Caco-2 (cell line): Measurements from ENCODE around the gene TSHZ1. TPM values are rescaled to one million over a fixed set of nuclear protein-coding genes. Genes with fewer than 3 reads are reported as not detected.
A peak's percentile ranks its signal among the peaks of the same experiment; 100 is the strongest.

Experiments used
- BruUV-seq: library from RNA; stranded (reverse); fragments of 400-500 nt; replicated peaks from 2 replicates; lab custom pipeline; 2021; lab: Mats Ljungman, UMichigan
- CTCF ChIA-PET: fragments of 300-600 bp; sonication (Branson Sonifier 250); formaldehyde crosslinking; loops from one replicate; lab custom pipeline; 2022; ENCODE audit warnings: antibody characterized with exemption; lab: Charles Lee
- POLR2A ChIA-PET: fragments of 300-600 bp; sonication (Branson Sonifier 250); formaldehyde crosslinking; loops from one replicate; lab custom pipeline; 2022; ENCODE audit warnings: antibody characterized with exemption; lab: Charles Lee
- DNase-seq, 2 experiments: peaks; one replicate each; pipeline versions ENCODE4 v3.0.0 to v3.0.0-alpha.2; 2020 to 2022
- H3K27me3 ChIP-seq: replicated peaks from 2 replicates; pipeline ENCODE4 v1.6.0; 2011; ENCODE audit warnings: low read length; ENCODE audit not compliant: control insufficient read depth, insufficient read depth
- H3K36me3 ChIP-seq: 2 replicates; pipeline ENCODE4 v1.5.1; 2011; ENCODE audit warnings: low read length; ENCODE audit not compliant: control insufficient read depth, insufficient read depth
- H3K4me1 ChIP-seq: fragments of 250-450 bp; sonication (Bioruptor Pico); 2 replicates; pipeline ENCODE4 v1.5.1; 2020; ENCODE audit warnings: mild to moderate bottlenecking
- H3K4me3 ChIP-seq: 2 replicates; pipeline ENCODE4 v1.5.1; 2011; ENCODE audit warnings: low read depth, mild to moderate bottlenecking, control low read depth, low read length
- H3K9me3 ChIP-seq: fragments of 250-450 bp; sonication (Bioruptor Pico); 2 replicates; pipeline ENCODE4 v1.5.1; 2020; ENCODE audit warnings: mild to moderate bottlenecking, moderate library complexity
- H3K27ac Mint-ChIP-seq: one replicate; pipeline ENCODE4 v1.8.0; 2022; ENCODE audit warnings: mixed read lengths; ENCODE audit not compliant: unreplicated experiment
- H3K27me3 Mint-ChIP-seq: one replicate; pipeline ENCODE4 v1.8.0; 2022; ENCODE audit warnings: mixed read lengths; ENCODE audit not compliant: insufficient read depth, unreplicated experiment
- H3K36me3 Mint-ChIP-seq: one replicate; pipeline ENCODE4 v1.8.0; 2022; ENCODE audit warnings: mild to moderate bottlenecking, mixed read lengths; ENCODE audit not compliant: insufficient read depth, unreplicated experiment
- H3K4me1 Mint-ChIP-seq: one replicate; pipeline ENCODE4 v1.8.0; 2022; ENCODE audit warnings: low read depth, mixed read lengths; ENCODE audit not compliant: unreplicated experiment
- H3K4me3 Mint-ChIP-seq: one replicate; pipeline ENCODE4 v1.8.0; 2022; ENCODE audit warnings: mild to moderate bottlenecking, moderate library complexity, mixed read lengths; ENCODE audit not compliant: unreplicated experiment
- H3K9me3 Mint-ChIP-seq: one replicate; pipeline ENCODE4 v1.8.0; 2022; ENCODE audit warnings: mixed read lengths; ENCODE audit not compliant: unreplicated experiment
- CTCF ChIP-seq, 2 experiments: fragments of 200-600 bp in 1 of 2; IDR thresholded peaks; 1 replicate in 1 of 2; 2 replicates in 1 of 2; pipeline versions ENCODE4 v1.5.1 to v1.8.0; 2011 to 2022; ENCODE audit warnings: antibody characterized with exemption in 1 of 2, control low read depth in 1 of 2, inconsistent platforms in 1 of 2, low read depth in 1 of 2, low read length in 1 of 2, mild to moderate bottlenecking in 1 of 2, moderate library complexity in 1 of 2; ENCODE audit not compliant: insufficient read depth in 1 of 2, severe bottlenecking in 1 of 2, unreplicated experiment in 1 of 2
- intact Hi-C: fragments of 100-400 bp; cut with micrococcal nuclease; formaldehyde crosslinking; loops from one replicate; pipeline ENCODE4 v1.10.0; 2022; ENCODE audit not compliant: unreplicated experiment
- total RNA-seq: library from RNA; stranded (reverse); gene quantifications from 2 replicates; pipeline ENCODE4 v1.2.3, GENCODE V29; 2022

TSHZ1 gene
- total RNA-seq, 1 experiment from 2014 or later: 4.4 TPM

GRCh38 chr18:75204732-75205513, 5.7 kb upstream of the TSHZ1 start:
- Mint-ChIP-seq H3K27ac (no peak overlapping the region), H3K4me1 (no peaks in the 10 kb centered on the region), H3K36me3 (peaks cover 5% of the 10 kb centered on the region), H3K27me3 (no peaks in the 10 kb centered on the region), H3K4me3 (no peak overlapping the region), H3K9me3 (no peaks in the 10 kb centered on the region)
- intact Hi-C loops: no loop called here
- no peaks in the 10 kb centered on the region for H3K27me3 ChIP-seq
- H3K4me3 ChIP-seq: no peak overlapping the region
- ChIA-PET POLR2A (no interaction called here), CTCF (no interaction called here)
- no peak for DNase-seq
- BruUV-seq: no TSS peak
- no peaks in the 10 kb centered on the region for H3K9me3 ChIP-seq
- no peaks in the 10 kb centered on the region for H3K4me1 ChIP-seq
- H3K36me3 ChIP-seq: no peaks in the 10 kb centered on the region
- no peak for TF ChIP-seq CTCF (IDR thresholded peaks at IDR 0.05; ENCODE audit: insufficient read depth in 1 of 2, low read depth in 1 of 2, low read length in 1 of 2, severe bottlenecking in 1 of 2, unreplicated experiment in 1 of 2)

GRCh38 chr18:75205514-75206132, 5.0 kb upstream of the TSHZ1 start:
- H3K36me3 Mint-ChIP-seq: peaks cover 6% of the 10 kb centered on the region
- CTCF ChIA-PET: no interaction called here
- no peak overlapping the region for H3K4me3 Mint-ChIP-seq
- H3K27me3 Mint-ChIP-seq: no peaks in the 10 kb centered on the region
- no peaks in the 10 kb centered on the region for H3K27me3 ChIP-seq
- no TSS peak for BruUV-seq
- H3K4me3 ChIP-seq: no peak overlapping the region
- TF ChIP-seq CTCF (IDR thresholded peaks at IDR 0.05; ENCODE audit: insufficient read depth in 1 of 2, low read depth in 1 of 2, low read length in 1 of 2, severe bottlenecking in 1 of 2, unreplicated experiment in 1 of 2): no peak
- H3K27ac Mint-ChIP-seq: no peak overlapping the region
- H3K9me3 ChIP-seq: no peaks in the 10 kb centered on the region
- POLR2A ChIA-PET: no interaction called here
- no peaks in the 10 kb centered on the region for H3K9me3 Mint-ChIP-seq
- intact Hi-C loops: no loop called here
- H3K4me1 Mint-ChIP-seq: no peaks in the 10 kb centered on the region
- H3K36me3 ChIP-seq: no peaks in the 10 kb centered on the region
- H3K4me1 ChIP-seq: no peaks in the 10 kb centered on the region
- no peak for DNase-seq

- H3K4me1 ChIP-seq: no peaks in the 10 kb centered on the region
- intact Hi-C loops: no loop called here
- no peak overlapping the region for H3K4me3 ChIP-seq
- H3K36me3 Mint-ChIP-seq: peaks cover 12% of the 10 kb centered on the region
- no peaks in the 10 kb centered on the region for H3K27me3 Mint-ChIP-seq
- no peaks in the 10 kb centered on the region for H3K9me3 Mint-ChIP-seq
- ChIA-PET POLR2A (no interaction called here), CTCF (no interaction called here)
- H3K9me3 ChIP-seq: no peaks in the 10 kb centered on the region
- BruUV-seq: no TSS peak
- H3K4me1 Mint-ChIP-seq: no peaks in the 10 kb centered on the region
- no peaks in the 10 kb centered on the region for H3K36me3 ChIP-seq
- peak overlapping the region; percentile 82 for H3K4me3 Mint-ChIP-seq
- H3K27me3 ChIP-seq: no peaks in the 10 kb centered on the region
- DNase-seq: no peak
- no peak for TF ChIP-seq CTCF (IDR thresholded peaks at IDR 0.05; ENCODE audit: insufficient read depth in 1 of 2, low read depth in 1 of 2, low read length in 1 of 2, severe bottlenecking in 1 of 2, unreplicated experiment in 1 of 2)
- H3K27ac Mint-ChIP-seq: no peak overlapping the region
Observed at GRCh38 chr18:75206452-75207309, 3.9 kb upstream of the TSHZ1 start.
